ENCODE data around the gene UBE2D2.
"Not testable (repeated sequence)": the region's sequence is repeated elsewhere in the genome, so short reads cannot be mapped to it uniquely, and the experiment has no call there.

Gene UBE2D2

DNA sequence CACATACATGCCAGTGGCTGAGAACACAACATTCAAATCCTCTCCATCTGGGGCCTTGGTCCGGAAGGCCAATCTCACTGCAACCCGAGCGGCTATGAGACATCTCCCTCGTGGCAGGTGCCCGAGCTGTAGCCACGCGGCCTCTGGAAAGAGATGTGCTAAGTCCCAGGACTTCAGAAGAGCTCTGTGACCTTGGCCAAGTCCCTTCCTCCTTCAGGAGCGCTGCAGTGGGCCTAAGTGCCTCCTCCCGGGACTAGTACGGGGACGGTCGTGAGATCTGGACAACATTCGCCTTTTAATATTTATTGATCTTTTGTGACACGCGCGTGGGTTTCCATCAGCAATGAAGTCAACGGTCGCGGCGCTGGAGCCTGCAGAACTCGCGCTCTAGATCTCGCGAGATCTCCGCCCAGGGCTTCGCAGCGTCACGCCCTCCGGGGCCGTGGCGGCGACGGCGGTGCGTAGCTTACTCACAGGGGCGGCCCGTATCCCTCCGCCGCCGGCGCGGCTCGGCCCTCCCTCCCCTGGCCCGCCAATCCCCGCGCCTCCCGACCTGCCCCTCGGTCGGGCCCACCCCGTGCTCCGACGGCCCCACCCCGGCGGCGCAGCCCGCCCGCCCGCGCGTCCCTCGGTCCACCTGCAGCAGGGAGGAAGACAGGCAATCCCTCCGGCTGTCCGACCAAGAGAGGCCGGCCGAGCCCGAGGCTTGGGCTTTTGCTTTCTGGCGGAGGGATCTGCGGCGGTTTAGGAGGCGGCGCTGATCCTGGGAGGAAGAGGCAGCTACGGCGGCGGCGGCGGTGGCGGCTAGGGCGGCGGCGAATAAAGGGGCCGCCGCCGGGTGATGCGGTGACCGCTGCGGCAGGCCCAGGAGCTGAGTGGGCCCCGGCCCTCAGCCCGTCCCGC lies at the start of gene UBE2D2:
Gene UBE2D2 (plus strand): TSS at position 588 of the 903 bp plus-strand sequence. CDS start 453 bp downstream, outside the sequence.
- TF ChIP-seq, protein P1, sequence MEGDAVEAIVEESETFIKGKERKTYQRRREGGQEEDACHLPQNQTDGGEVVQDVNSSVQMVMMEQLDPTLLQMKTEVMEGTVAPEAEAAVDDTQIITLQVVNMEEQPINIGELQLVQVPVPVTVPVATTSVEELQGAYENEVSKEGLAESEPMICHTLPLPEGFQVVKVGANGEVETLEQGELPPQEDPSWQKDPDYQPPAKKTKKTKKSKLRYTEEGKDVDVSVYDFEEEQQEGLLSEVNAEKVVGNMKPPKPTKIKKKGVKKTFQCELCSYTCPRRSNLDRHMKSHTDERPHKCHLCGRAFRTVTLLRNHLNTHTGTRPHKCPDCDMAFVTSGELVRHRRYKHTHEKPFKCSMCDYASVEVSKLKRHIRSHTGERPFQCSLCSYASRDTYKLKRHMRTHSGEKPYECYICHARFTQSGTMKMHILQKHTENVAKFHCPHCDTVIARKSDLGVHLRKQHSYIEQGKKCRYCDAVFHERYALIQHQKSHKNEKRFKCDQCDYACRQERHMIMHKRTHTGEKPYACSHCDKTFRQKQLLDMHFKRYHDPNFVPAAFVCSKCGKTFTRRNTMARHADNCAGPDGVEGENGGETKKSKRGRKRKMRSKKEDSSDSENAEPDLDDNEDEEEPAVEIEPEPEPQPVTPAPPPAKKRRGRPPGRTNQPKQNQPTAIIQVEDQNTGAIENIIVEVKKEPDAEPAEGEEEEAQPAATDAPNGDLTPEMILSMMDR (conservative IDR thresholded peaks at IDR 0.05) = no peak
- TF ChIP-seq ZFX (IDR thresholded peaks at IDR 0.05) = no peak
- peak within 1 kb of the TSS; percentile 94 for H3K27ac ChIP-seq

DNA sequence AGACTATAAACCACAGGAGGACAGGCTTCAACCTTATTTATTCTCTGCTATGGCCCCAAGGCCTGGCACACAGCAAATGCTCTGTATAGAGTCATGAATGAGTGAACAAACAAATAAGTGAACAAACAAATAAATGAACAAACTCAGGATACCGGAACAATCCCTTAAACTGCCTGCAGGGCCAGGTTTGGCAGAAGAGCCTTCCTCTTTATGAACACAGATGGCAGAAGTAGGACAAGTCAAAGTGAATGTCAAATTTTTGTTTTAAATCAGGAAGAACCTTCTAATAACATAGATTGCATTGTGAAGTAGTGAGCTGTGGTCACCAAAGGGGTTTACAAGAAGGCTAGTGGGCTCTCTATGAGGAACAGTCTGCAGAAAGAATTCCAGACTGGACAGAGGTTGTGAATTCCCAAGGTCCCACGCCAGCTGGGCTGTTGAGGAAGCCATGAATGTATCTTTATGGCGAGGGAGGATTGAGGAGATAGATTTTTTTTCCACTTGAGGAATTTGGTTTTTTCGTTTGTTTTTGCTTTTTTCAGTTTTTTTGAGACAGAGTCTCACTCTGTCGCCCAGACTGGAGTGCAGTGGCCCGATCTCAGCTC lies 48.3 kb upstream of the UBE2D2 start:
- H3K27ac ChIP-seq = no peak overlapping the region
- TF ChIP-seq ZFX (IDR thresholded peaks at IDR 0.05) = no peak
- TF ChIP-seq, protein P1 (conservative IDR thresholded peaks at IDR 0.05) = no peak

DNA sequence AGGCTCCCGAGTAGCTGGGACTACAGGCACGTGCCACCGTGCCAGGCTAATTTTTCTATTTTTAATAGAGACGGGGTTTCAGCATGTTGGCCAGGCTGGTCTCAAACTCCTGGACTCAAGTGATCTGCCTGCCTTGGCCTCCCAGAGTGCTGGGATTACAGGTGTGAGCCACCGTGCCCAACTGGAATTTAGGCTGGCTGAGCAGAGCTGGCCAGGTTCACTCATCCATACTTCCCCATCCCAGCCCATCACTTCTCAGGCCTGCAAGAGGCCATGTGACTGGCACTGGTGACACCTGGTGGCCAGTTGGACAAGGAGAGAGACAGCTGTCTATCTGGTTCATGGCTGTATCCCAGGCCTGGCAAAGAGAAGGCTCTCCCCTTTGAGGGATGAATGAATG lies 47.7 kb upstream of the UBE2D2 start:
- TF ChIP-seq, protein P1 (conservative IDR thresholded peaks at IDR 0.05) = peak; percentile 84
- not testable (repeated sequence) for H3K27ac ChIP-seq

DNA sequence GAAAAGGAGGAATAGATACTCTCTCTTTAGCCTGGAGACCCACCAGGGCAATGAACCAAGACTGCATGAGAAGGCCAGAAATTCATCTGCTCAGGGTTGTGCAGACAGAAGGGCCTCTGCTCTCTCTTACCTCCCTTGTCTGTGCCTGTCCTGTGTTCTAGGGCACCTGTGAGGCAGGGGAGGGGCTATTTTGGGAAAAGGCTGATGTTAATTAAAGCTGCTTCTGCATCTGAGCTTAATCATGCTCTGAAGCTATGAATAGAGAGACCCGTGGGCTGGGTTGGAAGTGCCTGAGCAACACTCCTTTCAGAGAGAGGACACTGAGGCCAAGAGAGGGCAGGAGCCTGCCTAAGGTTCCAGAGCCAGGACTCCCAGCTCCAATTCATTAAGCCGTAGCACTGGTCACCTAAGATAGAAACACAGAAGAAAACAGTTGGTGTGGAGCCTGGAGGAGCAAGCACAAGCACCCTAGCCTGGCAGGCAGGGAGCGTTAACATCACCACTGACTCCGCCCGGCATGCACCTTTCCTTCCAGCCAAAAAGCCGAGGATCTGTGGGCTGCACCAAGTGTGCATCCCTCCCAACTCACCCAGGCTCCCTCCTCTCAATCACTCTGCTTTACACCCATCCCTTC lies 47.2 kb upstream of the UBE2D2 start:
- H3K27ac ChIP-seq = no peak overlapping the region
- no peak for TF ChIP-seq ZFX (IDR thresholded peaks at IDR 0.05)
- TF ChIP-seq, protein P1 (conservative IDR thresholded peaks at IDR 0.05) = peak; percentile 62

DNA sequence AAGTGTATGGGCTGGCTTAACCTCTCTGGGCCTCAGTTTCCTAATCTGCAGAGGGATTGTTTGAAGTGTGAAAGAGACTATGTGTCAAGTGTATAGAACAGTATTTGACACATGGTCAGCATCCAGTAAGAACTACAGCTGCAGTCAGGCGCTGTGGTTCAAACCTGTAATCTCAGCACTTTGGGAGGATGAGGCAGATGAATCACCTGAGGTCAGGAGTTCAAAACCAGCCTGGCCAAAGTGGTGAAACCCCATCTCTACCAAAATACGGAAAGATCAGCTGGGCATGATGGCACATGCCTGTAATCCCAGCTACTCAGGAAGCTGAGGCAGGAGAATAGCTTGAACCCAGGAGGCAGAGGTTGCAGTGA lies 46.7 kb upstream of the UBE2D2 start:
- no peak for TF ChIP-seq ZFX (IDR thresholded peaks at IDR 0.05)
- TF ChIP-seq, protein P1 (conservative IDR thresholded peaks at IDR 0.05) = no peak

GRCh38 chr5:139517683-139518564 lies 43.2 kb upstream of the UBE2D2 start:
- TF ChIP-seq, protein P1 (conservative IDR thresholded peaks at IDR 0.05) = peak; percentile 98
- peak; percentile 70; the same call in 1 of the 2 replicates for TF ChIP-seq ZFX (IDR thresholded peaks at IDR 0.05)
- peak overlapping the region; percentile 83 for H3K27ac ChIP-seq

More for the DNA sequence above, 46.7 kb upstream of the UBE2D2 start:
- no peak overlapping the region for H3K27ac ChIP-seq

Measured in C4-2B (cell line).